HG03558 (cell line): Measurements from ENCODE around the gene FBXW10.
"Not testable (repeated sequence)": the region's sequence is repeated elsewhere in the genome, so short reads cannot be mapped to it uniquely, and the experiment has no call there.

Experiments used
- ATAC-seq: cut with Tn5 transposase; IDR thresholded peaks from one replicate; pipeline ENCODE4 v1.9.1; 2021; ENCODE audit warnings: moderate number of reproducible peaks; ENCODE audit not compliant: unreplicated experiment; ENCODE audit errors: extremely low read depth

FBXW10 gene

GRCh38 chr17:18746551-18746950, 2.7 kb downstream of the FBXW10 start:
- ATAC-seq: not testable (repeated sequence)

- ATAC-seq: not testable (repeated sequence)
These were observed 3.6 kb downstream of the FBXW10 start for GRCh38 chr17:18747501-18747900.

GRCh38 chr17:18750242-18750641, 6.4 kb downstream of the FBXW10 start:
- ATAC-seq: not testable (repeated sequence)

GRCh38 chr17:18753829-18754409, 10.1 kb downstream of the FBXW10 start:
- not testable (repeated sequence) for ATAC-seq

- not testable (repeated sequence) for ATAC-seq
These were observed 12.1 kb downstream of the FBXW10 start for GRCh38 chr17:18755969-18756368.

GRCh38 chr17:18757368-18758044, 13.7 kb downstream of the FBXW10 start:
- not testable (repeated sequence) for ATAC-seq

GRCh38 chr17:18758344-18758743, 14.5 kb downstream of the FBXW10 start:
- ATAC-seq: not testable (repeated sequence)

- not testable (repeated sequence) for ATAC-seq
These were observed 16.4 kb downstream of the FBXW10 start for GRCh38 chr17:18760221-18760620.

- not testable (repeated sequence) for ATAC-seq
These were observed 26.7 kb downstream of the FBXW10 start for GRCh38 chr17:18770572-18770971.

GRCh38 chr17:18771066-18771465, 27.2 kb downstream of the FBXW10 start:
- ATAC-seq: not testable (repeated sequence)

- no peak for ATAC-seq
These were observed 28.6 kb downstream of the FBXW10 start for GRCh38 chr17:18772471-18772870.

- ATAC-seq: peak; percentile 86
These were observed 37.3 kb downstream of the FBXW10 start, which contains the start of gene TVP23B for GRCh38 chr17:18780991-18781718. TVP23B (plus strand) TSS chr17:18781183; CDS start chr17:18781294, 111 bp downstream.

- not testable (repeated sequence) for ATAC-seq
These were observed 38.0 kb downstream of the FBXW10 start for GRCh38 chr17:18781805-18782204.

GRCh38 chr17:18785933-18786332, 42.1 kb downstream of the FBXW10 start:
- not testable (repeated sequence) for ATAC-seq

GRCh38 chr17:18786890-18787289, 43.0 kb downstream of the FBXW10 start:
- ATAC-seq: not testable (repeated sequence)

GRCh38 chr17:18791402-18791801, 47.5 kb downstream of the FBXW10 start:
- ATAC-seq: not testable (repeated sequence)

- ATAC-seq: not testable (repeated sequence)
These were observed 51.0 kb downstream of the FBXW10 start for GRCh38 chr17:18794841-18795240.

GRCh38 chr17:18796887-18797286, 53.0 kb downstream of the FBXW10 start:
- not testable (repeated sequence) for ATAC-seq

- not testable (repeated sequence) for ATAC-seq
These were observed 59.8 kb downstream of the FBXW10 start for GRCh38 chr17:18803458-18804245.

- not testable (repeated sequence) for ATAC-seq
These were observed 72.1 kb downstream of the FBXW10 start for GRCh38 chr17:18815924-18816323.
